ENCODE data around the gene PRPH. TPM values are rescaled to one million over a fixed set of nuclear protein-coding genes. Genes with fewer than 3 reads are reported as not detected.
"Not testable (repeated sequence)": the region's sequence is repeated elsewhere in the genome, so short reads cannot be mapped to it uniquely, and the experiment has no call there.

The PRPH gene
- total RNA-seq, 1 donor from 2014 or later: not detected

DNA sequence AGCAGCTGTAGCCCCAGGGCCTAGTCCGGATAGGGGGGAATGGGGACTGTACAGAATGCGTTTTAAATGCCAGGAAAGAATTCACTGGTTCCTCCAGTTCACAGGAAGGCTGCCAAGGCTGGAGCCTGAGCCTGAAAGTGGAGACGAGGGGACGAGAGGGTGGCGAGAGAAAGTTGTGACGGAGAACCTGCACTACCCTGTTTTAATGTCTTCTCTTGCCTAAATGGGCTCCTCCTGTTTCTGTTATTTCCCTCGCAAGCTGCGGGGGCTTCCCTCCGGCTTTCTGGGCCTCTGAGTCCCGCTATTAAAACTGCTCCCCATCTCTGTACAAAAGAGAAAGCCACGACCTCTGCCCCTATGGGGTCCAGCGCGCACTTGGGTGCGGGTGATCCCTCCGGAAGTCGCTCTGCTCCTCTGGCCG lies 37.5 kb downstream of the PRPH start:
- no peak for DNase-seq (ENCODE audit: low spot score)

DNA sequence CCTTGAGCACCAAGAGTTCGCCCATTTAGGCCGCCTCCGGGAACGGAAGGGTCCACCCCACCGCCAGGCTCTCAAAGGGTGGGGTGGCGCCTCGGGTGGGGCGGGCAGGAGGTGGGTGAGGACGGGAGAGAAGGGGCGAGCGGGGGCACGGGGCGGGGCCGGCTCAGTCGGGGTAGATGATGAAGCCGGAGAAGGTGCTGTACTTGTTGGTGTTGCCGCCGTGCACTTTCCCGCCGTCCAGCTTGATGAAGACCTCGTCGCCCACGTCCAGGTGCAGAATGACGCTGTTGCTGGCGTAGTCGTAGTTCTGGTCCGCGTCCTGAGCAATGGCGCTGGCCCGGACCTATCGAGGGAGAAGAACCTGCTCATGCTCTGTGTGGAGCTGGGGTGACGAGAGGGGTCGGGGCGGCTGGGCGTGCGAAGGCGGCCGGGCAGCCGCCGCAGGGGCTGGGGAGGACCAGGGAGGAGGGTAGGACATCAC lies 38.0 kb downstream of the PRPH start:
- peak; percentile 34 for DNase-seq (ENCODE audit: low spot score)
- no peak for ATAC-seq

More for the DNA sequence above, 37.5 kb downstream of the PRPH start:
- no peak for ATAC-seq

- not testable (repeated sequence) for ATAC-seq
- peak; percentile 23 for DNase-seq (ENCODE audit: low spot score)
Observed at GRCh38 chr12:49333778-49334177, 38.8 kb downstream of the PRPH start.

- ATAC-seq (no peak), DNase-seq (ENCODE audit: low spot score) (no peak)
Observed at GRCh38 chr12:49334226-49334625, 39.3 kb downstream of the PRPH start.

DNA sequence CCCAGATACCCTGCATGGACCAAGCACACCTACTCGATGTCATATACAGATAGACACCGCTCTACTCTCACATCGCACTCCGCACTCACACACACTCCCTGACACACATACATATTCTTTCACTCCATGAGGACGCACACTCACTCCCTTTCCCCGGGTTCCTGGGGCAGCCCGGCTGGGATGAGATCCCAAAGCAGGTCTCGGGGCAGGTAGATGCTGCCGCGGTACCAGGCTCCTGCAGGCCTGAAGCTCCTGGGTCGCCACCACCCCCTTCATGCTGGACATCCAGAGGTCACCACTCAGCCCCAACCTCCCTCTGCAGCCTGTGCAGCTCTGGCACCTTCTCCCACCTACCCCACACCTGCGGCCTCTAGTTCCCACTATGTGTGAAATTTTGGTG lies 39.7 kb downstream of the PRPH start:
- DNase-seq (ENCODE audit: low spot score): no peak
- ATAC-seq: no peak

- ATAC-seq: no peak
- DNase-seq (ENCODE audit: low spot score): no peak
Observed at GRCh38 chr12:49335118-49335954, 40.4 kb downstream of the PRPH start.

- ATAC-seq (no peak), DNase-seq (ENCODE audit: low spot score) (no peak)
Observed at GRCh38 chr12:49335955-49336644, 41.2 kb downstream of the PRPH start.

DNA sequence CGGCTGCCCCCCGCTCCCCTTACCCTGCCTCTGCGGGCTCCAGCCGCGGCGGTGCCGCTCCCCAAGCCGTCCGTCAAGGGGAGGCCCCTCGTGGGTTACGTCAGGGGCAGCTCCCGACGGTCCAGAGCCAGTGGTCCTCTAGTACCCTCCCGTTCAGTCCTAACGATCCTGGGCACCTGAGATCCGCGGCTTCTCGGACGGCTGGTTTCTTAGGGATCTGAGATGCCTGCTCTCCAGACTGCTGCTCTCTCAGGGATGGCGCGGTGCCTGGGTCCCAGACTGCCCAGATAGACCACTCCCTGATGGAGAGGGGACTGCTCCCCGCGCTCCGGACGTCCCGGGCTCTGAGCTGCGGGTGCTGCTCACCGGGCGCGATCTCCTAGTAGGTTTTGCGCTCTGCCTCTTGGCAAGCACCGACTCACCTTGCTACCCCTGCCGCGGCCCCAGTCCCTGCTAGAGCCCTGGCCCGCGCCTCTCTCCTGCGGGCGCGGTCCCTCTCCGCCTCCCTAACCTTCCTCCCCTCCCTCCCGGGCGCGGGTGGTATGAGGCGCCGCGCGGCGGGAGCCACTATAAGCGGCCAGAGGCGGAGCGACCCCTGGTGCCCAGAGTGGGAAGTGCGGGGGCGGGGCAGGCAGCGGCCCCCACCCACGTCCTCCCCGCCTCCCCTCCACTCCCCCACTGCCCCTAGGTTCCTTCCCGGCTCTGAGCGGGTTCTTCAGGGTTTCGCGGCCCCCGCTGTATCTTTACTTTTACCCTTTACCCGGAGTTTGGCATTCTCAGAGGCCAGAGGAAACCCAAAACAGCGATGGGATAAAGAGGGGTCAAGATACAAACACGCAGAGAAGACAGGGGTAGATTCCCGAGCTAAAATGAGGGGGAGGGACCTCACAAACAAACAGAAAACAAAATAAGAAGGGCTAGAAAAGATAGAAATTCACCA lies 42.0 kb downstream of the PRPH start, which contains the start of gene C1QL4:
TSS of gene C1QL4 (minus strand) at position 544 of the 940 bp plus-strand sequence. CDS start 711 bp downstream, outside the sequence.
- DNase-seq (ENCODE audit: low spot score): peak; percentile 70
- ATAC-seq: peak; percentile 97

DNA sequence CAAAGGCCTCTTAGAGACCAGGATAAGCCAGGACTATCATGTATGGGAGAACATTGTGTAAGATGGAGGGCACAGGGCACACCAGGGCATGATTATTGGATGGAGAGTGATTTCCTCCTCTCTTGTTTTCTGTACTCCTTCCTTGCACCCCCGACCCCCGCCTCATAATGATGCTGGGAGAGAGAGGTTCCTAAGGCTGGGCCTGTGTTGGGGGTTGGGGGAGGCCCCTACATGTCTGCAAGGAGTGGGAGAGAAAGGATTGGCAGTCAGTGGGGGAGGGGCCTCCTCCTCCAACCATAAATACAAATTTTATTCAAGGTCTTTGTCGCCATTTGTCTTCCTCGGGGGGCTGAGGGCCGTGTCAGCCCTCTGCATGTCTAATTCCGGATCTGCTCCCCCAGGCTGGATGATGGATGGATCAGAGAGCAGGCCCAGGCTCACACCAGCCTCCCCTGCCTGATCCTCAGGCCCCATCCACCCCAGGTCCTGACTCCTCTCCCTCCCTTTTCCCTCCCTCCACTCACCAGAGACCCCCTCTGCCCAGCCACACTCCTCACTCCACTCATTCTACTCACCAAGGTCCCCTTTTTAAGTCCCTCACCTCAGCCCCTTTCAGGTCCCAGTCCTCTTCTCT lies 44.0 kb downstream of the PRPH start:
- DNase-seq (ENCODE audit: low spot score): no peak
- ATAC-seq: no peak

DNA sequence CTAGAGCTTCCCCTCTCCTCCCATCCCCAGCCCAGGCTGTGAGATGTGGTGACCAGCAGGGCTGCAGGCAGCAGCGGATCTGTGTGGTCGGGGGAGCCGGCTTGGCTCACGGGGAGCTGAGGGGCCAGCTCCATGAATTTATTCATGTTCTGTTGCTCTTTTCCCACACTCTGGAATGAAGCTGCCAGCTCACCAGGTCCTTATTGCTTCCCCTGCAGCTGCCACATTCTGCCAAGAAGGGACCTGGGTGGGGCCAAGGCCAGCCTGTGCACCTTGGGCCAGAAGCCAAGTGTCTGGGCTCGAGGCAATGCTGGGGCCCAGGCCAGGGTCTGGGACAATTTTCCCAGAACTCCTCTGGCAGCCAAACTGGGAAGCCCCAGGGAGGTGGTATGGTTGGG lies 44.5 kb downstream of the PRPH start:
- DNase-seq (ENCODE audit: low spot score) (no peak), ATAC-seq (no peak)

- no peak for ATAC-seq
Observed at GRCh38 chr12:49340095-49340870, 45.3 kb downstream of the PRPH start.

DNA sequence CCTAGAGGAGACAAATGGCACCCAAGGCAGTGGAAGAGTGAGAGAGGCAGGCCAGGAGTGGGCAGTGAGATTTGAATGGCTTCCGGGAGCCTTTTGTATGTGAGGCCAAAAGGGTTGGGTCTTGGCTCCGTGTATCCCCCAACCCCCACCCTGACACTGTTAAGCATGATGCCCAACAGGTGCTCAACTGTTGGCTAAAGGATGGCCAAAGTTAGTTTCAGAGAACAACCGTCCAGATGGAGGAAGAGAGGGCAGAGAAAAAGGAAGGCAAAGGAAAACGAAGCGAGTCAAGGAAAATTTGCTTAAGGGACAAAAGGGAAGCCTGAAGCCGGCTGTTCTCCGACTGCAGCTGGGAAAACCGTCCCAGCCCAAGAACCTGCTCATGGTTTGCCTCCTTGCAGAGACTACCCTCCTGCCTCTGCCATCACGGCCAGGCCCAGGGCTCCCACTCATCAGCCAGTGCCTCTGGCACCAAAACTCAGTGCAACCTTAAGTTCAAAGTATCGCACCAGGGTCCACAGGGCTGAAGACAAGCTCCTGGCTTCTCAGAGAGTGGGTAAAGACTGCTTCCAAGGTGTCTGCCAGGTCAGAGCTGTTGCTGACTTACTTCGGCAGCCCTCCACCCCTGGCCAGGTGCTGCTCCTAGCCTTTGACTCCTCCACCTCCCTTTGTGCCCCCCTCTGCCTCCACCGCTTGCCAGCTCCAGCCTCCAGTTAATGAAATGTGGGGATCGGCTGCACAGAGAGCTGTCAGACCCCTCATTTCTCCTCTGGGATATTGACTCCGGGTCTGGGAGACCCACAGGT lies 46.2 kb downstream of the PRPH start:
- DNase-seq (ENCODE audit: low spot score) (no peak), ATAC-seq (no peak)

More at GRCh38 chr12:49340095-49340870, 45.3 kb downstream of the PRPH start:
- DNase-seq (ENCODE audit: low spot score): no peak

DNA sequence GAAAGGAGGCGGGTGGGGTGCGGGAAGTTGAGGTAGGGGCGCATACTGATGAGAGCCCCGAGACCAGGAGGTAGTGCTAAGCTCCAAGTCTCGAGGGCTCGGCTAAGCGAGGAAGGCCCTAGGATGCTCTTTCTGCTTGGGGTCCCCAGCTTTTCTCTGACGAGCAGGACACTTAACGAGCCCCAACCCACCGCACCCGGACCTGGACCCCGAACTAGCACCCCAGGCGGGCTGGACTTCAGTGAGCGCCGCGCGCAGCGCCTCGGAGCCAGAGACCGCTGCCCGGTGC lies 46.8 kb downstream of the PRPH start:
- DNase-seq (ENCODE audit: low spot score) (no peak), ATAC-seq (no peak)

DNA sequence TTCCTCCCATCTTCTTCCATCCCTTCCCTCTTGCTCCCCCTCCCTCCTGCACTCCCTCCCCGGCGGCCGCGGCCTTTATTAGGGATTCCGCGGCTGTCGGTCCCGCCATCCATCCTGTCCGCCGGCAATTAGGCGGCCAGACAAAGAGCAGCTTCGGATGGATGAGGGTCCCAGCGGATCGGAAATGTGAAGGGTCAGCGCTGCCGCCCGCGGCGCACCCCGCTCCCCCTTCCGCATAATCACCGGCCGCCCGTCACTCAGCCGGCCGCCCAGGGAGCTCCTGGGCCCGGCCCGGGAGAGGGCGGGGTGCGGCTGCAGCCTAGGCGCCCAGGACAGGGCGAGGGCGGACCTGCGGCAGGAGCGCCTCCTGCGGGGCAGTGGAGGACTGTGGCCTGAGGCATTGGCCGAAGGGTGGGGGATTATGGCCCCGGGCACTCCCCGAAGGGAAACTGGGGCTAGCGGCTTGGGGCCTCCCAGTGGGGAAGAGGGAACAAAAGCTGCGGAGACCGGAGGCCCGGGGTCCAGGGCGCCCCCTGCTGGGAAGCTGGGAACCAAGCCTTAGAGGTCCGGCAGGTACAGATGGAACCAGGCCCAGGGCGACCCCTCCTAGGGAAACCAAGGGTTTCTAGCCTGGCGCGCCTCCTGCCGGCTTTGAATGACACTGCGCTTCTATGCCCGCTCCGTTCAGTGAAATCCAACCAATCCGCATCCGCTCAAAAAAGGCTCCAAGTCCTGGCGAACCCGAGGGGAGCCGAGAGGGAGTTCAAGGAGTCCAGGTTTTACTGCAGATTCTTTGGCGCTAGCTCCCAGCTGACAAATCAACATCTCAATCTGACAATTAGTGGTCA lies 47.3 kb downstream of the PRPH start:
- DNase-seq (ENCODE audit: low spot score) (peak; percentile 68), ATAC-seq (peak; percentile 51)

DNA sequence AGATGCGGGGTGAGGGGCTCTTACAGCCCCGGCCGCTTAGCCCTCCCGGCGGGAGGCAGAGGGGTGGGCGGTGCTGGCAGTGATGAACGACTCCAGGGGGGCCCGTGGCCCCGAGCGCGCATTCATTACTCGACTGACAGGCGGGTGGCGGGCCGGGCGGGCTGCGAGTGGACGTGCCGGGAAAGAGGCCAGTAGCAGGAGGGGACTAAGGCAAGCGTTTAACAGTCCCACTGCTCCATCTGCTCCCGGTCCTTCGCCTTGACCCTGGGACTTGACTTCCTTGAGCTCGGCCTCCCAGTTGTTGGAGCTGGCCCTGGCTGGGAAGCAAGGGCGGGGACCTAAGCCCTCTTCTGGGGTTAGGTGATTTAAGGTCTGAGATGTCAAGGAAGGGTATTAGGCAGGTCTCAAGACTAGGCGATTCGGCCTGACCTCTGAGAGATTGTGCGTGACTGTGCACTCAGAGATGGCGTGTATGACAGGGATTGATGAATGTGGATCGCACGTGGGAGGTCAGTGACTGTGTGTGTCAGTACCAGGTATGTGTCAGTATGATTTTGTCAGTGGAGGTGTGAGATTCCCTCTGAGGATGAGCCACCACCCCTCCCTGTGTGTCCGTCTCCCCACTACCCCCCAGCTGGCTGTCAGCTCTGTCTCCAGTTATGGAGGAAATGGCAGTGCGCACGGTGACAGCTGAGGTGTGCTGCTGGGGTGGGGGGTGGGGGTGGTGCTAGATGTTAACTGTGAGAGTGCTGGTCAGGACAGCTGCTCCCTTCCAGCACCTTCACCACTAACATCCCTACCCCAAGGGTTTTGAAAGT lies 48.2 kb downstream of the PRPH start:
- ATAC-seq: no peak
- DNase-seq (ENCODE audit: low spot score): peak; percentile 40

DNA sequence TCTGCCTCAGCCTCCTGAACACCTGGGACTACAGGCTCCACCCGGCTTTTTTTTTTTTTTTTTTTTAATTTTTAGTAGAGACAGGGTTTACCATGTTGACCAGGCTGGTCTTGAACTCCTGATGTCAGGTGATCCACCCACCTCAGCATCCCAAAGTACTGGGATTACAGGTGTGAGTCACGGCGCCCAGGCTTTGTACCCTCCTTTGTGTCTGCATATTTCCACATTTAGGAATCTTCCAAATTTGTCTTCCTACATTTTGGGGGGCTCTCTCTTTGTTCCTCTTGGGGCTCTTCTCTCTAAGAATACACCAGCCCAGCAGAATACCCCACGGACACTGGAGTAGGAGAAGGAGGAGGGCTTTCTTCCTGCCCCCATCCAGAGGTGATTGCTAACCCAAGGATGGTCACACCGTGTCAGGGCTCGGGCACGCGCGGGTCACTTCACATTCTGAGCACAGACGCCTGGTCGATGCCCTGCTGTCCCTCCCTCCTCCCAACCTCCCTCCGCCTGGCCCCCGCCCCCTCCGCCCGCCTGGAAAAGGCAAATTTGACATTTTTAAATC lies 49.6 kb downstream of the PRPH start:
- ATAC-seq (peak; percentile 1), DNase-seq (ENCODE audit: low spot score) (peak; percentile 23)

All from left lobe of liver (tissue), 2 donors.